Activated effector memory CD4-positive, alpha-beta T cell treated with Interleukin-2 at 50 U/mL for 16 hours (primary cell): ENCODE results near the gene PITPNM3.

Experiments used
- DNase-seq: peaks from one replicate; pipeline ENCODE4 v3.0.0-alpha.2; 2020

The PITPNM3 gene

DNA sequence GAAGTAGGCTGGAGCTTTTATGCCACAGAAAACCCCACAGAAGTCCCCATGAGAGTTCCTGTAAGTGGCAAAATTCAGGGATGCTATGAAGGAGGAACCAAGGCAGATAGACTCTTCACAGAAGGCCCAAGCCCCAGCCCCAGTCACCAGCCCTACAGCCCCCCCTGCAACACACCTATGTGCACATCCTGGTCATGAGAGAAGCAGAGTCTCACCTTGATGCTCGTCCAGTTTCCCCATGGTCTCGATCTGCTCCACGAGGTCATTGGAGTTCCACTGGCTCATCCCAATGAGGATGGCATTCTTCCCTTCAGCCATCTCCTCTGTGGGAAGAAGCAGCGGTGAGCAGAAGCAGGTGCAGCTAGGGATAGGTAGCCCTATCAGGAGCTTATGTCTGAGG lies 31.2 kb downstream of the PITPNM3 start:
- DNase-seq: no peak

DNA sequence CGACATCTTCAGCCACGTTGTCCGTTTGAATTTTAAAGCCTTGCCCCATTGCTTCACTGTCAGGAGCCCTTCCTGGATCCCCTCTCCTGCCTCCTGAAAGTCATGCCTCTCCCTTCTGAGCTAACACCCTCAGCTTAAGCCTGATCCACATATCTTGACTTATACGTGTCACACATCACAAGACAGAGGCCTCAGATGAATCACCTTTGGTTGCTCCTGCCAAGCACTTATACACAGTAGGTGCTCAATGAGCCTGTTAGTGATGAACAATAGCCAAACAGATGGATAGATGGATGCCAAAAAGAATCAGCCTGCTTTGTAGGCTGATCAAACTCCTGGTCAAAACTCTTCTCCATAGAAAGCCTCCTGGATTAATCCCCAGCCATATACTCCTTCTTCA lies 31.8 kb downstream of the PITPNM3 start:
- DNase-seq: no peak

GRCh38 chr17:6523809-6524355 lies 32.5 kb downstream of the PITPNM3 start:
- no peak for DNase-seq

GRCh38 chr17:6523330-6523729 lies 33.0 kb downstream of the PITPNM3 start:
- DNase-seq: no peak

DNA sequence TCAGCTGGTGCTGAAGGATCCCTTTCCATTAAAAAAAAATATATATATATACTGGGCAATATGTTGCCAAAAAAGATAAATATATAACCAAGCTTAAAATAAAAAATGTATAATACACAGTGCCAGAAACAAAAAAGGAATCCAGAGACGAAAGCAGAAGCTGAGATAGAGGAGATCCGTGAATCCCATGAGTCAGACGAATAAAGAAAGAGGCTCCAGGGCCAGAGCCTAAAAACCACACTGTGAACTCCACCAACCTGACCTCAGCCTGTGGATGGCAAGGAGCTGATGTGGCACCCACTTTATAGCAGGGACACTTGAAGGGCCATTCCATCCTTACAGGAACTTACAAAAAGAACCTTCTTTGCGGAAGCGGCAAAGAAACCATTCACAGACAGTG lies 34.8 kb downstream of the PITPNM3 start:
- DNase-seq: no peak

GRCh38 chr17:6517062-6517461 lies 39.3 kb downstream of the PITPNM3 start:
- DNase-seq: no peak

GRCh38 chr17:6514371-6514770 lies 42.0 kb downstream of the PITPNM3 start:
- DNase-seq: no peak

DNA sequence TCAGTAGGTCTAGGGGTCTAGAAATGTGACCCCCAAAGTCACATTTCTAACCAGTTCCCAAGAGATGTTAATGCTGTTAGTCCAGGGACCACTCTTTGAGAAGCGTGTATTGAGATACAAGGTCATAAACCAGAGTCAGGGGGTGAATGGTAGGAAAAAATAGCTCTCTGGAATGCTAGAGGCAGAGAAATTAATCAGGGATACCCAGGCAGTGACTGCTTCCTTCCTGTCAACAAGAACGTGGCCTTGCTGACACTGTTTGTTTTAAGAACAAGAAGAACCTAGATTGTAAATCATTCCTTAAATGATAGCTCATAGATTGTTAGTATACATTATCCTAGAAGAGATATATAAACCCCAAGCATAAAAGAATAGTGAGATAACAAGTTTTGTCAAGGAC lies 43.8 kb downstream of the PITPNM3 start:
- no peak for DNase-seq

GRCh38 chr17:6510321-6510977 lies 45.9 kb downstream of the PITPNM3 start:
- no peak for DNase-seq

GRCh38 chr17:6509921-6510320 lies 46.4 kb downstream of the PITPNM3 start:
- no peak for DNase-seq

DNA sequence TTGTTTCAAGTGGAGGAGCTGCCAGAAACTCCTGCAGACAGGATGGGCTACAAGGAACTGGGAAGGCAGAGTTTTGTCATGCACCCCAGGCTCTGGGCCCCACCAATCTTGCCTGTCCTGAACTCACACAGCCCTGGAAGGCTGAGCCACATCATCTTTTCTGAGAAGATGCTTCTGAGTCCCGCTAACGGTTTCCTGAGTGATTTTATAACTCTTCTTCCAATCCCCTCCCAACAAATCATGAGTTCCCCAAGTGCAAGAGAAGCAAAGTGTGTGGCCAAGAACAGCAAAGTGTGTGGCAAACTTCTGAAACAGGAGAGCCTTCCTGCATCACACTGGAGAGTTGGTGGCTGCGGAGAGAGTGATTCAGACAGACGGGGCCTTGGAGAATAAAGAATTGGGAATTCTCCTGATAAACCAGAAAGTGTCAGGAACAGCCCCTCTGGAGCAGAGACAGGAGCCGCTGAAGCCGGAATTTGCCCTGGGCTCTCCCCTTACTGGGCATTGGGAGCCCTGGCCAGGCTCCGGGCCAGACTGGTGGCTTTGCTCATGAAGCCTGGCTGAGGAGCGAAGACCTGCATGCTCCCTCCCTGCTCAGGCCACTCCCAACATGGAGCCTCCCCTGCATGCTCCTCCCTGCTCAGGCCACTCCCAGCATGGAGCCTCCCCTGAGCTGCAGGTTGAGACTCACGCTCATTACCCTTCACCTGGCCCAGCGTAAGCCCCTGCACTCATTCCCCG lies 47.2 kb downstream of the PITPNM3 start:
- DNase-seq: no peak

GRCh38 chr17:6508519-6509030 lies 47.8 kb downstream of the PITPNM3 start:
- DNase-seq: no peak

DNA sequence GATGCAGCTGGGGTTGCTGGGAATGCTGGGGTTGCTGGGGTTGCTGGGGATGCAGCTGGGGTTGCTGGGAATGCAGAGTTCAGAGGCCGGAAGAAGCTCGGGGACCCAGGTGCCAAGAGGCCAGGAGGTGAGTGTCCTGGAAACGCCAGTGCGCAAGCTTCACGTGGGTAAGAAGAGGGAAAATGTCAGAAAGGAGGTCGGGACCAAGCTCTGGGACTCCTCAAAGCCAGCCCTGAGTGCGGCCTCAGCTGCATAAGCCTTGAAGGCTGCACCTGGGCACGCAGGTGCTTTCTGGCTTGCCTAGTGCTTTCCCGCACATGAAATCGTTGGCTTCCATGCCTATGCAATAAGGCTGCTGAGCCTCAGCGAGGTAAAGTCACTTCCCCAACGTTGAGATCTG lies 48.3 kb downstream of the PITPNM3 start:
- DNase-seq: no peak

DNA sequence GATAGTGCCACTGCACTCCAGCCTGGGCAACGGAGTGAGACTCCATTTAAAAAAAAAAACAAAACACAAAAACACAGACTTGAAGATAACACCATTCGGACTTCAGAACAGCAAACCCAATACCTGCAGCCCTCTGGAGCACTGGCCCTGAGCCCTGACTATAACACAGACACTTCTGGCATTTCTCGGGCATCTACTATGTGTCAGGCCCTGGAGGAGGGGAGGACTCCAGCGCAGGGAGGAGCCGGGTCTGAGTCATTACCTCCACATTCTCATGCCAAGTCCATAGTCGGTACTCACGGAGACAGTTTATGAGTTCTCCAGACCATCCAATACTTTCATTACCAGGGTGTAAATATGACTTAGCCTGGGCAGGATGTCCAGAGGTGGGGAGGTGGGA lies 48.8 kb downstream of the PITPNM3 start:
- no peak for DNase-seq

DNA sequence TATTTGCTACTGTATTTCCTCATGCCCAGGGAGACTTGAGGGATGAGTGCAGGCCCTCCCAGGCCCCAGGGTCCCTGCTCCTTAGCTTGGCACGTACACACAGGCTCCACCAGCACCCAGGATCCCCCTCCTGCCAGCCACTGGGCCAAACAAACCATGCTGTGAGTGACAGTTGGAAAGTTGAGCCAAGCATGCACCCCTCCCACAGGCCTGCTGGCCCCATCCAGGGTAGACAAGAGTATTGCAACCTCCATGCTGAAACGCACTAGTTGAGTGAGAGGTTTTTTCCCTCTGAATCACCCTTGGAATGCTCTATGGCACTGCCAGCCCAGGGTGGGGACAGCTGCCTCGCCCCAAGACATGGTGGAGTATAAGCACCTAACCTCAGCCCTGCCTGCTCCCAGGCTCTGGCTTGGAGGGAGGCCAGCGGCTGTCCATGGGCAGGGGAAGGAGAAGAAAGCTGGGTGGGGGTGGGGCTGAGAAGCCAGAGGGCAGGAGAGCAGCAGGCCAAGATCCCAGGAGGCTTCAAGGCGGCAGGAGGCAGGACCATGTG lies 49.6 kb downstream of the PITPNM3 start:
- DNase-seq: no peak

GRCh38 chr17:6505425-6506142 lies 50.8 kb downstream of the PITPNM3 start:
- DNase-seq: no peak

DNA sequence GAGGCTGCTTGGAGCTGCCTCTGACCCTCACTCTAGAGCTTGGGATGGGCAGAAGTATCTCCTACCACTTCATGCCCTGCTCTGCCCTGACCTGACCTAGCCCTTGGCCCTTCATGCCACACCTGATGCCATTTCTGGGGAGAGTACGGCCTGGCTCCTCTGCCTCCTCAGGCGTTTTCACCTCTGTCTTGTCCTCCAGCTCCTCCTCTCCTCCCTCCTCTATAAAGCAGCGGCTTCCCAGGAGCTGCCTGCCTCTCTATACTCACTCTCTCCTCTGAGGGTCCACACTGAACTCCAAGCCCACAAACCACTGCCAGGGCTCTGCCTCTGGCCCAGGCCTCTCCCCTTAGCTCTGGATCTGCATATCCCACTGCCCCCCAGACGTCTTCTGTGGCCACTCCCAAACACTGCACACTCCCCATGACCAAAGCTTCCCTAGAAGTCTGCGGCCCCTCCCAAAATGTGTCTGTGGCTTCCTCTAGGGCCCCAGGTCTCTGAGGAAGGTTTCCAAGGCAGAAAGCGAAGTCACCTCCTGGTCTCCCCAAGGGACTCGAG lies 52.6 kb downstream of the PITPNM3 start:
- DNase-seq: no peak

DNA sequence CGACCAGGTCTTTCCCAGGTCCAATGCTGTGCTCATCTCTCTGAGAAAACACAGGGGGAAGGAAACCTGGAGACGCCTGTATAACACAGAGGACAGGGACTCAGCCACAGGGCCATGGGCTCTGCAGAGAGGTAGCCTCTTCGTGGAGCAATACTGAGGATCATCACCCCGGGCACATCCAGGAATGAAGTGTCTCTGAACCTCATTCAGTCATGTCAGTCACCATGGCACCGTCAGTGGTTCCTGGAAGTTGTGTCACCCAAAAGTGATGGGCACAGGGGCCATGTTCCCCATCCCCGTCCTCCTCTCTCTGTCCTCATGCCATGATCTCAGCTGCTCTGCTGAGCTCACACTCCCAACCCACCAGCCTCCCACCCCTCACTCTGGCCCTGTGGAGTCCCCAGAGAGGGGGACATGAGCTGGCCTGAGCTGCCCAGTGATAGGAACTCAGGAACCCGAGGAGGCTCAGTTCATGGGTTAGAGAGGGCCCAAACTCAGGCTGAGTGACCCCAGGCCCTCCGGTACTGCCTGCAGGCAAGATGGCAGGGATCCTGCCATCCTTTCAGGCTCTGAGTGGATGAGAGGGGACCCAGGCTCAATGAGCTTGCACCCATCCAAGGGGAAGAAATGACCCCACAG lies 53.4 kb downstream of the PITPNM3 start:
- no peak for DNase-seq

DNA sequence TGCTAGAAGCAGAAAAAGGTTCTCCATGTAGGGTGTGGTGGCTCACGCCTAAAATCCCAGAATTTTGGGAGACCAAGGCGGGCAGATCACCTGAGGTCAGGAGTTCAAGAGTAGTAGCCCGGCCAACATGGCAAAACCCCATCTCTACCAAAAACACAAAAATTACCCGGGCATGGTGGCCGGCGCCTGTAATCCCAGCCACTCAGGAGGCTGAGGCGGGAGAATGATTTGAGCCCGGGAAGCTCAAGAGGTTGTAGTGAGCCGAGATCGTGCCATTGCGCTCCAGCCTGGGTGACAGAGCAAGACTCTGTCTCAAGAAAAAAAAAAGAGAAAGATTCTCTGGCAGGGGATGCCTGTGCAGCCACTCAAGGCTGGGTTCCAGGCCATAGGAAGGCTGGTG lies 54.2 kb downstream of the PITPNM3 start:
- no peak for DNase-seq

DNA sequence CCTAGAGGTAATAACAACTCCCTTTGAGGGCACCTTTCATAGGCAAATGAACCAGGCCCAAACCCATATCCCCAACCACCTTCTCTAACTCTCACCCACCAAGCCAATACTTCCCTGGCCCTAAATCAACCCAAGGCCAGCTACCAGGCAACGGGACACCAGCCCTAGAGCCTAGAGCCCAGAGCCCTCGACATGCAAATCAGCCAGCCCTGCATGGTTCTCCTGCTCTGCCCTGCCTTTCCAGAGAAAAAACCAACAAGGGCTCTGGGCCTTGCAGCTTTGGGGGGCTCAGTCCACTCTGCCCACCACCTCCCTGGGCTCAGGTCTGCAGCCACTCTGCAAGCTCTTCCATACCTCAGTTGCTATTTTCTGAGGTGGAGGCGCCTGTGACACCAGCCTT lies 55.0 kb downstream of the PITPNM3 start:
- no peak for DNase-seq

DNA sequence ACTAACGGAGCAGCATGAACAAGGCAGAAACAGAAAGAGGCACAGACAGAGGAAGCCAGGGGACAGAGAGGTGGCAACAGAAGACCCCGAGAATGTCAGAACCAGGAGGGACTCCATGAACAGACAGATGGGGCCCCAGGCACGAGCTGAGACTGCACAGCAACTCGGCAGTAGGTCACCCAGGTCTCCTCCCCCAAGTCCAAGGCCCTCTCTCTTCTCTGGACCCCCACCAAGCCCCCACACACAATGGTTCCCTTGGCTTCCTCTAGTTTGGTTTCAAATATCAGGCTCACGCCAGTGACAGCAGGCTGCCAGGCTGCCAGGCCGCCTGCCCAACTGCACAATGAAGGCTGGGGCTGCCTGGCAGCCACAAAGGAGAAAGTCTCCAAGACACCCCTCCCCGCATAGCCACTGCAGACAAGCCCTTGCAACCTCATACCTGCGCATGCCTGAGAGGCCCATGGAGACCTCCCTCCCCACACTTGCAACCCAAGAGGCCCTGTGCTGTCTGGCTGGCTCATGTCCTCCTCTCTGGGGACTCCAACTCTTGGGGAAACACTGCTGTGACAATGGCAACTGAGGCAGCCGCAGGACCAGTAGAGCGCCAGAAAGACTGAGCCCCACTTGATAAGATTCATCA lies 57.3 kb downstream of the PITPNM3 start:
- no peak for DNase-seq

DNA sequence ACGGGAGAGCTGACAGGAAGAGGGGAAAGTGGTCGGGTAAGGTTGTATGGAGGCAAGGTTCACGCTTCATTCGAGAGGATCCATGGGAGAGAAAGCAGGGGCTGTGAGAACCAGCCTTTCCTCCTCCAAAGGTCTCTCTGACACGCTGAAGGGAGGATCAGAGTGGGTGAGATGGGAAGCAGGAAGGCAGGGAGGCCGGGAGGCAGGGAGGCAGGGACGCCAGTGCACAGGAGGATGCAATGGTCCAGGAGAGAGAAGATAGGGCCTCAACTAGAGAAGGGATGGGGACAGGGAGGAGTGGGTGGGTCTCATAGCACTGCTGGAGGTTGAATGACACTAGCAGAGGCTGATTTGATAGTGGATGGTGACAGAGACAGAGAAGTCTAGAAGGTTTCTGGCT lies 58.0 kb downstream of the PITPNM3 start:
- DNase-seq: no peak
